Panc1 (cell line): ENCODE data around the gene DDAH1. TPM values are rescaled to one million over a fixed set of nuclear protein-coding genes. Genes with fewer than 3 reads are reported as not detected.

Experiments used
- ATAC-seq: fragments of 200-7000 bp; cut with Tn5 transposase; 2 replicates; pipeline ENCODE4 v1.9.1; 2020; ENCODE audit warnings: mild to moderate bottlenecking, moderate library complexity
- BruUV-seq: library from RNA; stranded (reverse); fragments of 400-500 nt; replicated peaks from 2 replicates; lab custom pipeline; 2021; lab: Mats Ljungman, UMichigan
- CTCF ChIA-PET: fragments of 300-600 bp; sonication (Branson Sonifier 250); formaldehyde crosslinking; loops from one replicate; lab custom pipeline; 2022; ENCODE audit warnings: antibody characterized with exemption; lab: Charles Lee
- POLR2A ChIA-PET: fragments of 300-600 bp; sonication (Branson Sonifier 250); formaldehyde crosslinking; loops from one replicate; lab custom pipeline; 2022; ENCODE audit warnings: antibody characterized with exemption; lab: Charles Lee
- DNase-seq: peaks from one replicate; pipeline ENCODE4 v3.0.0-alpha.2; 2010; ENCODE audit warnings: low read depth, low spot score
- H3K27ac ChIP-seq: 2 replicates; pipeline ENCODE4 v1.5.1; 2011; ENCODE audit warnings: mild to moderate bottlenecking, low read length, inconsistent platforms
- H3K27me3 ChIP-seq: fragments of 200-500 bp; sonication (Bioruptor generic); 2 replicates; pipeline ENCODE4 v1.6.0; 2014; ENCODE audit warnings: low read length, inconsistent platforms; ENCODE audit not compliant: control insufficient read depth, insufficient read depth
- H3K36me3 ChIP-seq: fragments of 200-500 bp; sonication (Bioruptor generic); 2 replicates; pipeline ENCODE4 v1.5.1; 2014; ENCODE audit warnings: inconsistent platforms, mild to moderate bottlenecking, low read length, moderate library complexity; ENCODE audit not compliant: control insufficient read depth, insufficient read depth
- H3K4me1 ChIP-seq: 2 replicates; pipeline ENCODE4 v1.5.1; 2011; ENCODE audit warnings: inconsistent platforms, mild to moderate bottlenecking, low read length, moderate library complexity; ENCODE audit not compliant: control insufficient read depth, insufficient read depth
- H3K4me3 ChIP-seq, 2 experiments: 2 replicates each; pipeline ENCODE4 v1.5.1; 2011 to 2012; ENCODE audit warnings: low read depth in 2 of 2, low read length in 2 of 2, mild to moderate bottlenecking in 2 of 2, inconsistent platforms in 1 of 2, moderate library complexity in 1 of 2
- H3K9me3 ChIP-seq: fragments of 200-500 bp; sonication (Bioruptor generic); 2 replicates; pipeline ENCODE4 v1.5.1; 2014; ENCODE audit warnings: low read depth, mild to moderate bottlenecking, inconsistent platforms, low read length, moderate library complexity; ENCODE audit not compliant: control insufficient read depth, insufficient read depth
- CTCF ChIP-seq: fragments of 450-650 bp; IDR thresholded peaks from 2 replicates; pipeline ENCODE4 v1.5.1; 2017; ENCODE audit warnings: mild to moderate bottlenecking
- POLR2AphosphoS5 ChIP-seq: IDR thresholded peaks from 2 replicates; pipeline ENCODE4 v1.6.1; 2012; ENCODE audit warnings: mild to moderate bottlenecking, low read depth, low read length, moderate library complexity
- REST ChIP-seq, 2 experiments: IDR thresholded peaks; 2 replicates each; pipeline ENCODE4 v1.6.1; 2011 to 2012; ENCODE audit warnings: low read depth in 2 of 2, control low read depth in 1 of 2, low read length in 1 of 2, mild to moderate bottlenecking in 1 of 2, moderate library complexity in 1 of 2; ENCODE audit not compliant: insufficient read depth in 1 of 2
- TCF7L2 ChIP-seq: IDR thresholded peaks from 2 replicates; pipeline ENCODE4 v1.6.1; 2011; ENCODE audit warnings: mild to moderate bottlenecking, low read depth, low read length, inconsistent platforms
- in situ Hi-C: cut with HindIII; loops from 2 replicates; pipeline ENCODE4 v1.10.0; 2016; ENCODE audit warnings: low sequenced_read_pairs, low pct_unique_long_range_greater_than_20kb
- intact Hi-C: fragments of 100-400 bp; cut with micrococcal nuclease; formaldehyde crosslinking; loops from one replicate; pipeline ENCODE4 v1.10.0; 2022; ENCODE audit not compliant: unreplicated experiment
- total RNA-seq: library from RNA; stranded (reverse); gene quantifications from one replicate; pipeline ENCODE4 v1.2.1, GENCODE V29; 2021; ENCODE audit not compliant: unreplicated experiment

DDAH1 gene
- total RNA-seq, 1 experiment from 2014 or later, result 85.4 TPM

- DNase-seq, result no peak
Observed at GRCh38 chr1:85495556-85495955, 30.6 kb upstream of the DDAH1 start.

GRCh38 chr1:85494904-85495266 lies 29.9 kb upstream of the DDAH1 start:
- peak; percentile 80 for ATAC-seq
- no peak overlapping the region for H3K4me3 ChIP-seq
- in situ Hi-C loops (no loop called here), intact Hi-C loops (loop anchor here (1.0 to 5.0 kb wide), 2 partner anchors 17 to 82 kb away; no protein-coding TSS in a partner anchor)
- TF ChIP-seq CTCF (peak; percentile 93), REST (IDR thresholded peaks at IDR 0.05; ENCODE audit: insufficient read depth in 1 of 2, low read depth in 2 of 2, low read length in 1 of 2) (no peak), TCF7L2 (no peak)
- ChIA-PET CTCF (no interaction called here), POLR2A (interaction anchor here (1.0 kb wide), 1 partner anchor 86 kb away, joined by 3 read pairs; the partner anchor contains the start of gene CCN1)
- DNase-seq, result no peak
- no TSS peak for BruUV-seq
- H3K27ac ChIP-seq, result peak overlapping the region; percentile 85
- H3K36me3 ChIP-seq, result no peaks in the 10 kb centered on the region; the same call in 1 of the 2 replicates
- no peaks in the 10 kb centered on the region for H3K27me3 ChIP-seq
- H3K9me3 ChIP-seq, result no peaks in the 10 kb centered on the region
- peaks cover 45% of the 10 kb centered on the region for H3K4me1 ChIP-seq

More at GRCh38 chr1:85495556-85495955, 30.6 kb upstream of the DDAH1 start:
- no peaks in the 10 kb centered on the region for H3K27me3 ChIP-seq
- intact Hi-C loops (loop anchor here (1.0 to 5.0 kb wide), 2 partner anchors 17 to 82 kb away; no protein-coding TSS in a partner anchor), in situ Hi-C loops (no loop called here)
- H3K27ac ChIP-seq, result peak overlapping the region; percentile 85
- peaks cover under 1% of the 10 kb centered on the region; the same call in 1 of the 2 replicates for H3K9me3 ChIP-seq
- H3K4me1 ChIP-seq, result peaks cover 45% of the 10 kb centered on the region
- peak; percentile 88 for ATAC-seq
- ChIA-PET CTCF (no interaction called here), POLR2A (interaction anchor here (1.0 kb wide), 1 partner anchor 85 kb away, joined by 3 read pairs; the partner anchor contains the start of gene CCN1)
- 0 out of 4 replicates have a peak, but pooled peaks of 1 of the 2 experiments have one; percentile 19 for TF ChIP-seq REST (IDR thresholded peaks at IDR 0.05; ENCODE audit: insufficient read depth in 1 of 2, low read depth in 2 of 2, low read length in 1 of 2)
- TF ChIP-seq POLR2AphosphoS5, result peak; percentile 43; the same call in 1 of the 2 replicates
- no peak for TF ChIP-seq TCF7L2
- H3K36me3 ChIP-seq, result no peaks in the 10 kb centered on the region; the same call in 1 of the 2 replicates
- BruUV-seq, result no TSS peak
- peak overlapping the region; percentile 4 to 7; a peak in 3 of 4 replicates for H3K4me3 ChIP-seq
